Upper lobe of right lung (tissue), 1 donor: ENCODE measurements around the gene VCL. TPM values are rescaled to one million over a fixed set of nuclear protein-coding genes. Genes with fewer than 3 reads are reported as not detected.
A peak's percentile ranks its signal among the peaks of the same experiment; 100 is the strongest.
"Not testable (repeated sequence)": the region's sequence is repeated elsewhere in the genome, so short reads cannot be mapped to it uniquely, and the experiment has no call there.

ENCODE experiments used
- ATAC-seq: fragments of 200-7000 bp; cut with Tn5 transposase; one replicate; pipeline ENCODE4 v1.9.1; 2020; ENCODE audit warnings: mild to moderate bottlenecking, moderate library complexity
- DNase-seq: peaks from one replicate; pipeline ENCODE4 v3.0.0-alpha.2; 2020
- H3K27ac ChIP-seq: fragments of 200-600 bp; one replicate; pipeline ENCODE4 v1.8.0; 2022
- H3K27me3 ChIP-seq: fragments of 200-600 bp; one replicate; pipeline ENCODE4 v1.8.0; 2022; ENCODE audit warnings: mild to moderate bottlenecking
- H3K36me3 ChIP-seq: fragments of 200-600 bp; one replicate; pipeline ENCODE4 v1.8.0; 2022
- H3K4me1 ChIP-seq: fragments of 200-600 bp; one replicate; pipeline ENCODE4 v1.8.0; 2022
- H3K4me3 ChIP-seq: fragments of 200-600 bp; one replicate; pipeline ENCODE4 v1.8.0; 2022; ENCODE audit warnings: mild to moderate bottlenecking
- H3K9me3 ChIP-seq: fragments of 200-600 bp; one replicate; pipeline ENCODE4 v1.8.0; 2022
- CTCF ChIP-seq: fragments of 200-600 bp; IDR thresholded peaks from one replicate; pipeline ENCODE4 v1.8.0; 2022; ENCODE audit warnings: antibody characterized with exemption
- intact Hi-C: fragments of 100-400 bp; cut with DNase I; formaldehyde crosslinking; loops from one replicate; pipeline ENCODE4 v1.11.0; 2022
- total RNA-seq: library from RNA; stranded (reverse); fragmentation: NEBNext Ultra II Directional; extraction: Animal tissue kit (Norgen Biotek cat#: 25700); gene quantifications from one replicate; pipeline ENCODE4 v1.2.1, GENCODE V29; 2021
- donor health status: DM: no; HTN: yes; CAD: no; lungs with severe emphysema.

The VCL gene
- total RNA-seq, 1 donor from 2014 or later = 148 TPM

- Histone ChIP-seq H3K4me3 (no peak overlapping the region), H3K4me1 (peaks cover 38% of the 10 kb centered on the region), H3K27ac (peak overlapping the region; percentile 69), H3K27me3 (no peaks in the 10 kb centered on the region), H3K9me3 (no peaks in the 10 kb centered on the region), H3K36me3 (no peaks in the 10 kb centered on the region)
- DNase-seq = no peak
- TF ChIP-seq CTCF = no peak
- intact Hi-C loops = no loop called here
- peak; percentile 91 for ATAC-seq
Observed at GRCh38 chr10:74056050-74056818, 58.3 kb downstream of the VCL start.

GRCh38 chr10:74058071-74058470 lies 60.2 kb downstream of the VCL start:
- H3K36me3 ChIP-seq = no peaks in the 10 kb centered on the region
- ATAC-seq (no peak), DNase-seq (no peak)
- no peak overlapping the region for H3K4me3 ChIP-seq
- no peaks in the 10 kb centered on the region for H3K9me3 ChIP-seq
- peaks cover 37% of the 10 kb centered on the region for H3K4me1 ChIP-seq
- intact Hi-C loops = no loop called here
- no peaks in the 10 kb centered on the region for H3K27me3 ChIP-seq
- H3K27ac ChIP-seq = peak overlapping the region; percentile 69
- no peak for TF ChIP-seq CTCF

- no peaks in the 10 kb centered on the region for H3K27me3 ChIP-seq
- peaks cover 37% of the 10 kb centered on the region for H3K4me1 ChIP-seq
- intact Hi-C loops = no loop called here
- TF ChIP-seq CTCF = no peak
- no peak overlapping the region for H3K4me3 ChIP-seq
- ATAC-seq = peak; percentile 71
- DNase-seq = no peak
- peaks cover under 1% of the 10 kb centered on the region for H3K36me3 ChIP-seq
- H3K9me3 ChIP-seq = no peaks in the 10 kb centered on the region
- no peak overlapping the region for H3K27ac ChIP-seq
Observed at GRCh38 chr10:74058658-74059057, 60.7 kb downstream of the VCL start.

GRCh38 chr10:74061104-74061503 lies 63.2 kb downstream of the VCL start:
- no peak for DNase-seq

GRCh38 chr10:74061978-74062377 lies 64.1 kb downstream of the VCL start:
- DNase-seq, intact Hi-C loops, H3K4me3 ChIP-seq, H3K27ac ChIP-seq, ATAC-seq, H3K36me3 ChIP-seq, H3K27me3 ChIP-seq, H3K9me3 ChIP-seq: not testable (repeated sequence)
- H3K4me1 ChIP-seq = peaks cover 21% of the 10 kb centered on the region

More at GRCh38 chr10:74061104-74061503, 63.2 kb downstream of the VCL start:
- Histone ChIP-seq H3K4me3 (no peak overlapping the region), H3K4me1 (peaks cover 30% of the 10 kb centered on the region), H3K27ac (no peak overlapping the region), H3K36me3 (peaks cover 7% of the 10 kb centered on the region), H3K9me3 (no peaks in the 10 kb centered on the region), H3K27me3 (no peaks in the 10 kb centered on the region)
- no peak for TF ChIP-seq CTCF
- intact Hi-C loops = no loop called here
- ATAC-seq = no peak

GRCh38 chr10:74063256-74063655 lies 65.3 kb downstream of the VCL start:
- no peak for TF ChIP-seq CTCF
- intact Hi-C loops = no loop called here
- ATAC-seq (no peak), DNase-seq (no peak)
- H3K27ac ChIP-seq = no peak overlapping the region
- no peaks in the 10 kb centered on the region for H3K27me3 ChIP-seq
- peaks cover 13% of the 10 kb centered on the region for H3K4me1 ChIP-seq
- no peak overlapping the region for H3K4me3 ChIP-seq
- no peaks in the 10 kb centered on the region for H3K9me3 ChIP-seq
- H3K36me3 ChIP-seq = peaks cover 7% of the 10 kb centered on the region
